NCI-H510A (cell line): Measurements from ENCODE around the gene DENND5B.
"Not testable (repeated sequence)": the region's sequence is repeated elsewhere in the genome, so short reads cannot be mapped to it uniquely, and the experiment has no call there.

ENCODE experiments used
- DNase-seq: peaks from one replicate; lab custom pipeline; 2025; lab: John Stamatoyannopoulos, UW

DENND5B gene

DNA sequence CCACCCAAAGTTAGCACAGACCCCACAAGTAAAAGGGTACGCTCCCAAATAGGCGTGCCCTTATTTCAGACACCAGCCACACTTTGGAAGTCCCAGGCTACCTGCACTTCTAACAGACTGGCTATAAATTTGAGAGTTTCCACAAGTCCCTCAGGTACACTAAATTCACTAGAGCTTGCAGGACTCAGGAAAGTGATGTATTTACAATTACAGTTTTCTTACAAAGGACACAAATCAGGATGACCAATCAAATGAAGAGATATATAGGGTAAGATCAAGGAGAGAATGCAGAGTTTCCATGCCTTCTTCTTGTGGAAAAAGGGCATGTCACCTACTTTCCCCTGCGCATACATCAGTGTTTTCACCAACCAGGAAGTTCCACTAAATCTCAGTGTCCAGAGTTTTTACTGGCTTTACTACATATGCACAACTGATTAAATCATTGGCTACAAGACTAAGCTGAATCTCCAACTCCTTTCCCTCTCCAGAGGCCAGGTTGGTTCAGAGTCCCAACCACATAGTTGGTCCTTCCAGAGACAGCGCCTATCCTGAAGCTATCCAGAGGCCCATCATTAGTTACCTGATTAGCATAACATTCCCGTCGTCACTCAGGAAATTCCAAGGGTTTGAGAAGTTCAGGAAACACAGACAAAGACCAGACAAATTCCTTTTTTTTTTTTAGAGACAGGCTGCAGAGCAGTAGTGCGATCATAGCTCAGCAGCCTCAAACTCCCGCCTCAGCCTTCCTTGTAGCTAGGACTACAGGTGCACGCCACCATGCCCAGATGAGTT, 84.2 kb downstream of the DENND5B start:
- no peak for DNase-seq

DNA sequence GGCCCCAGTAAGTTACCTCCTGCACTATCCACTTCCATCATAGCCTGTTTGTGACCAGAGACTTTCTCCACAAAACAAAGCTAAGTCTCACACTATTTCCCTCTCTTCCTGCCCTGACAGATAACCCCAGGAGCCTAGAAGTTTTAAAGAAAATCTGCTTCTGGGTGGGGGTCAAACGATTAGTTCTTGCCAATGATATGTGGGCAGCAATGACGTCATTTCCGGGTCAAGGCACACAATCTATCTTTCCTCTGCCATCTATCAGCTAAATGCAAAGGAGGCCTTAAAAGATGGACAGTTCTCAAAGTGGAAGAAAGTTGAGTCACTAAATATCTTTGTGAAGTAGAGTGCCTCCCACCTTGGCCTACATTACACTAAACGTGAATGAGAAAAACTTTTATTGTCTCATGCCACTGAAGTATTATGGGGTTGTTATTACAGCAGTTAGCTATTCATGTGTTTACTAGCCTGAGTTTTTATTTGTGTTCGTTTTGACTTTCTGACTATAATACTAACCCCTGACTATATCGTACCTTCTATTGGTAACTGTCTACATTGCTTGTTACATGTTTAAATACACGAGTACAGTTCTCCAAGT, 86.2 kb downstream of the DENND5B start:
- no peak for DNase-seq

DNA sequence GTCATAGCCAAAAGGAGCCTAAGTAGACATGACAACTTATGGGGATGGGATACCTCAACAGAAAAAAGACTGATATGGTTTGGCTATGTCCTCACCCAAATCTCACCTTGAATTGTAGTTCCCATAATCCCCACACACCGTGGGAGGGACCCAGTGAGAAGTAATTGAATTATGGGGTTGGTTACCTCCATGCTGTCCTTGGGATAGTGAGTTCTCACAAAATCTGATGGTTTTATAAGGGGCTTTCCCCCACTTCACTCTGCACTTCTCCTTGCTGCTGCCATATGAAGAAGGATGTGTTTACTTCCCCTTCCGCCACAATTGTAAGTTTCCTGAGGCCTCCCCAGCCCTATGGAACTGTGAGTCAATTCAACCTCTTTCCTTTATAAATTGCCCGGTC, 89.9 kb downstream of the DENND5B start:
- DNase-seq = not testable (repeated sequence)

DNA sequence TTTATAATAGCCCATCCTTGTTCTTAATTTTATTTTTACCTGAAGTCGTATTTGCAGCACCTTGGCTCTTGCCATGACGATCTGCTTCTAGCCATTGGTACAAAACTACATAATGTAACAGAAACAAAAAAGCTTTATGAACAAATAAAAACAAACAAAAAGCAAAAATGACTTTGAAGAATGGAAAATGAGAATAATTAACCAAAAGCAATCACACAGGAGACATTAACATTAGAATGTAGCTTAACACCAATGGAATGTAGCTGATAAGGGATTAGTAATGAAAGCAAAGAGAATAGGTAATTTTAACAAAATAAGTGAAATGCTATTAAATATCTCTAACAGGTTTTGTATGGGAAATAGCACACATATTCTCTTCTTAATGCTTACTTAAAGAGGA, 91.4 kb downstream of the DENND5B start:
- DNase-seq = no peak

DNA sequence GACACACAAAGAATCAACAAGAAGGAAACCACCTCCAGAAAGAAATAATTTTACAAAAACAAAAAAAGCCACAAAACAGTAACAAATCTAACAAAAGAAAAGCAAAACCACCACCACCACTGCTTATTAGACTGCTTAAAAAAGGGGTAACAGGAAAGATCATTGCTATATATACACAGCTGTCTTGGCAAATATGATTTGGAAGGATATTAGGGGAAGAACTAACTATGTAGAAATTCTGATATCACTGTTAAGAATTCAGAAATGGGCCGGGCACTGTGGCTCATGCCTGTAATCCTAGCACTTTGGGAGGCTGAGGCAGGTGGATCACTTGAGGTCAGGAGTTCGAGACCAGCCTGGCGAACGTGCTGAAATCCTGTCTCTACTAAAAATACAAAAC, 92.5 kb downstream of the DENND5B start:
- no peak for DNase-seq

DNA sequence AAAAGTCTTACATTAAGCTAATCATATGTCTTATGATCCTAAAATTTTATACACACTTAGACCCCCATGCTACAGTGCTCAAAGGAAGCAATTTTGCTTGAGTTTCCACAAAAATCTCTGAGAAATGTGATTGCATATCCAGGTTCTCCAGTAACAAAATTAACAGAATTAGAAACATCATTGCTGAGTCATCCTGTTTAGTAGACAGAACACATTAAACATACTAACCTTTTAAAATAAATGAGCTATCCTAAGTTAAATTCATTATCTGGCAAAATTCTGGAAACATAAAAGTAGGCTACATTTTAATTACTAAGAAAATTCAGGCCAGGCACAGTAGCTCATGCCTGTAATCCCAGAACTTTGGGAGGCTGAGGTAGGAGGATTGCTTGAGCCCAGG, 94.7 kb downstream of the DENND5B start:
- no peak for DNase-seq

DNA sequence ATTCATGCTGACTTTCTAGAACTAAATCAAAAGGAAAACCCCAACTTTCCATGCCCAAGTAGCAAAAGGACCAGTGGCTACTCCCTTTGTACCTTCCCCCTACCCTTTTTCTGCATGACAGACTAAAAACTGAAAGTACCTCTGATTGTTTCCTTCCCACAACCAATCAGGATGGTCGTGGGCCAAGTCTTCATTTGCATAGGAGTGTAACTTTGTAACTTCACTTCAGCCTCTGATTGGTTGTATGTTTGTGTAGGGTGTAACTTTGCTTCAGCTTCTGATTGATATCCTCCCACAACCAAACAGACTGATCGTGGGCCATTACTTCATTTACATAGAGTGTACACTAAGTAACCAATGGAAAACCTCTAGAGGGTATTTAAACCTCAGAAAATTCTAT, 96.5 kb downstream of the DENND5B start:
- no peak for DNase-seq

DNA sequence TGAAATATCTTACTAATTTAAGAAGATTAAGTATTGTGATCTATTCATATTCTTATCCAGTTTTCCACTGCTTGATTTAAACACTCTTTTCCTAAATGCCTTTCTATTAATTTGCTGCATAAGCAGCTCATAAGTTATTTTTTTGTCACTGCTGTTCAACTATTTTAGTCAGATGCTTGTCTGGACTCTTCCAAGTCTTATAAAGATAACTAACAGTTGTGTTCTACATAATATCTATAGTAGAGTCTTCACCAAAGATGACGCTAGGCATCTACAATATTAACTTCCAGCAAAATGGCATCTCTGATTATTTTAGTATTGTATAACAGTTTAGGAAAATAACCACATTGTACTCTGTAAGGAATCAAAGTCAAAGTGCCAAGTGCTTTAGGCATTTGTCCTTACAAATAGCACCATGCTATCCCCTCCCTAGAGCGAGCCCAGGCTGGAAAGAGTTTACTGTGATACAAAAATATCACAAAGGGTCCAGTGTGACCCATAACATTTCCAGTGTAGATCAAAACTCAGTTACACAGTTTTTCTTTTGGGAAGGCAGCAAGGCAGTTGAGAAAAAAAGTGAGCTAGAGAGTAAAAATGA, 98.2 kb downstream of the DENND5B start:
- DNase-seq = no peak

DNA sequence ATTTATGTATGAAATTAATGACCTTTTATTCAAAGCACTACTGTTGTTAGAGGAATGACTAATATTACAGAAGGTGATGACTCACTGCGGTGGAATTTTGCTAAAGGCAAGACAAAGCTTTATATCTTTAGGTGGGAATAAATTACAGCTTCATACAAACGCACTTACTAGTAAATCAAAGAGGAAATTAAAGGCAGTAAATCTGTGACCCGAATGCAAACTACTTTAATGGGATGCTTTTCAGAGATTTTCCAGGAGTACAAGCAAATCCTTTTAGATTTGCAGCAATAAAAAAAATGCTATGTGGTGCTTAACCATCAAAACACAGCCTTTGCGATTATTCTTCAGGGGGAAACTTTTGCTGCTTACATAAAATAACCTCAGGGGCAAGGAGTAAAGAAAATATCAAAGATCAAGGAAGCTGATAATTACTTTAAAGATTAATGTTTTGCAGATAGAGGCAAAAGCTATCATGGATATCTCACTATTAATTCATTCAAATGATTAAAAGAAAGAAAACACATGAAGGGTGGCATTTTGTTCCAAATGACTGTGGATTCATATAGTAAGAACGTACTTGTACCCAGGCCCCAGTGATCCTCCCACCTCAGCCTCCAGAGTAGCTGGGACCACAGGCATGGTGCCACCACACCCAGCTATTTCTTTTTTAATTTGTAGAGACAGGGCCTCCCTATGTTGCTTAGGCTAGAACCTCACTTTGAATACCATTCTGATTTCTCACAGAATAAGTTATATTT, 98.9 kb downstream of the DENND5B start:
- no peak for DNase-seq

DNA sequence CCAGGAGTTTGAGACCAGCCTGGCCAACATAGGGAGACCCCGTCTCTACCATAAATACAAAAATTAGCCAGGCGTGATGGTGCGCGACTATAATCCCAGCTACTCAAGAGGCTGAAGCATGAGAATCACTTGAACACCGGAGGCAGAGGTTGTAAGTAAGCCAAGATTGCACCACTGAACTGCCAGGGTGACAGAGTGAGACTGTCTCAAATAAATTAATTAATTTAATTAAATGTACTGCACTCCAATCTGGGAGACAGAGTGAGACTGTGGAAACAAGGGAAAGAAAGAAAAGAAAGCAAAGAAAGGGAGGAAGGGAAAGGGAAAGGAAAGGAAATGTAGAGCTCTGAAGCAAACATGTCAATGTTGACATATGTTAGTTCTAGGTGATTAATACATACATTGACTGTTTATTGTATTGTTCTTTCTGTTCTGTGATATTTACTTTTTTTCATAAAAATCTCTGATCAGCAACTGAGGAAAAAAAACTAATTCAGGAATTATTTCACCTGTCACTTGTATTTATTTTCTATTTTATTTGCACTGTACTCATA, 99.6 kb downstream of the DENND5B start:
- DNase-seq = no peak

DNA sequence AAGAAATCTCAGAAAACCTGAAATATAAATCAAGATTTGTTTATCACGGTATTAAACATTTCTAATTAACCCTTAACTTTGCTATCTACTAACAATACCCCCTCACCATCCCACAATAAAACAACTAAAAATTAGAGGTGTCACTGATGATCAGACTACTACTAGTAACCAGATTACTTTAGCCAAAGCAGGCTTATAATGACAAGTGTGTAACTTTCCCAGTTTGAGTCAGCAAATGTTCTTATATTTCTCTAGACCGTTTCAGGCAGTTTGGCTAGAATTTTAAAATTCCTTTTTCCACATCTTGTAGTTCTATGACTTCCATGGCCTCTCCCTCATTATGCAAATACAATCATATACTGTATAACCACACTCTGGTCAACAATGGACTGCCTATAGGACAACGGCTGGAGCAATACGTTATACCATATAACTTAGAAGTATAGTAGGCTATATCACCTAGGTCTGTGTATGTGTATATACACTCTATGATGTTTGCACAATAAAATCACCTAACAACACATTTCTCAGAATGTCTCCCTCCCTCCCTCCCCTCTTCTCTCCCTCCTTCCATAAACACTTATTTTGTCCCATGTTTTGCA, 102.1 kb downstream of the DENND5B start:
- no peak for DNase-seq

DNA sequence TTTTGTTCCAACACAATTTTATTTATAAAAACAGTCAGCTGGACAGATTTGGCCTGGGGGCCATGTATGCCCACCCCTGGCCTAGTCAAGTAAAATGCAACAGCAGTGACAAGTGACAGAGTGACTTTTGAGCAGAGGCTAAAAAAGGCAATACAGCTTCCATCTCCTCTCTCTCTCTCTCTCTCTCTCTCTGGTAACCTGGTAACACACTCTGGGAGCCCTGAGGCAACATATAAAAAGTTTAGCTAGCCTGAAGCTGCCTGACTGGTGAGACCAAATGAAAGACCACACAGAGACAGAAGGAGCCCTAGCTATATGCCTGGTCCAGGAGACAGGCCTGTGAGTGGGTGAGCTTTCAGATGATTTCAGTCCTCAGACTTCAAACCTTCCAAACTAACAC, 105.4 kb downstream of the DENND5B start:
- no peak for DNase-seq

DNA sequence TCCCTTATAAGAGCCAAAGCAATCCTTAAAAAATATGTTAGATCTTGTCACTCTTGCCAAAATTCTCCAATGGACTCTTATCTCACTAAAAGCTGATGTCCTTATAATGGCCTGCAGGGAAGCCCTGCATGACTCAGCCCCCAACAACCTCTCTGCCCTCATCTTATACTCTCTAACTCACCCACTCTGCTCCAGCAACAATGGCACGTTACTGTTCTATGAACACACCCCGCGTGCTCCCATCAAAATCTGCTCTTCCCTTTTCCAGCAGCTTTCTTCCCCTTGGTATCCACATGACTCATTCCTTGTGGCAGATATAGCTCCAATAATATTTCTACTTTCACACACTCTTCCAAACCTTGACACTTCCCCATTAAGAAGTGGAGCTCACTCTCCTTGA, 108.1 kb downstream of the DENND5B start:
- DNase-seq = no peak

DNA sequence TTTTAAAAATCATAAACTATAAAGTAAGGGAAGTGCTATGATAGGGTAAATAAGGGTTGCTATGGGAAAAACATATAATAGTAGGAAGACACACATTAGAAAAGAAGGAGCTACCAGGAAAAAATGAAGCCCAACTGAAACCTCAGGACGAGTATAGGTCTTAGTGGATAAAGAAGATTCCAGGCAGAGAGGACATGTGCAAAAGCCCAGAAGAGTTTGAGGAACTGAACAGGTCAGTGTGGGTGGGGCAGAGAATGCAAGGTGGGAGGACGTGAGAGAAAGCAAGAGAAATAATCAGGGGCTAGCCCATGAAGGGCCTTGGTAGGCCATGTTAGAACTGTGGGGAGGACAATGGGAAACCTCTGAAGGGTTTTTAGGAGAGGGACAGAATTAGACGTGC, 109.5 kb downstream of the DENND5B start:
- DNase-seq = no peak

DNA sequence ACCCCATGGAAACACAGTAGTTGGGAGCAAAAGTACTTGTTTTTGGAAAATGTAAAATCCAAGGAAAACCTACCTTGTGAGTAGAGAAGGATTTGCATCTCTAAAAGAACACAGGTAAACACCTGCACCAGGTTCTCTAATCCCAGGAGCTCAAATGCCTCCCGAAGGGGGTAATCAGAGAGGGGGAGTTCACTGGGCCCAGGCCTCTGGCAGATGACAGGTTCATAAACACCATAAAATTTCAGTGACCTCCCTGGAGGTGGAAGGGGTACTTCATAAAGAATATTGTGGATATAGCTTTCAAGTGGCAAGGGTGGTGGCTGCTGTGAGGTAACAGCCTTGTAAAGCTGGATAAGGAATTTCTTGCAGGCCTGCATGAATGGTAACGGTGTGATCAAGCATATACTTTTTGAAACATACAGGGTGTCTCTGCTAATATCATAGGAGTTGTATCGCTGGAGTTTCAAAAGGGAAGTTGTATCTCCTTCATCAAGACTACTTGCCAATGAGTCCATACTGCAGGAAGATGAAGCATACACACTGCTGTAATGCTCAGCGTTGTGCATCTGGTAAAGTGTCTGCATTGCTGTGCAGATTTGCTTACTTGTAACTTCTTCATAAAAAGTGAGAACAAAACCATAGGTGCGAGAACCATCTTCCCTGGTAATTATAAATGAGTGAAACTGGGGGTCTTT, 111.3 kb downstream of the DENND5B start:
- DNase-seq = no peak

DNA sequence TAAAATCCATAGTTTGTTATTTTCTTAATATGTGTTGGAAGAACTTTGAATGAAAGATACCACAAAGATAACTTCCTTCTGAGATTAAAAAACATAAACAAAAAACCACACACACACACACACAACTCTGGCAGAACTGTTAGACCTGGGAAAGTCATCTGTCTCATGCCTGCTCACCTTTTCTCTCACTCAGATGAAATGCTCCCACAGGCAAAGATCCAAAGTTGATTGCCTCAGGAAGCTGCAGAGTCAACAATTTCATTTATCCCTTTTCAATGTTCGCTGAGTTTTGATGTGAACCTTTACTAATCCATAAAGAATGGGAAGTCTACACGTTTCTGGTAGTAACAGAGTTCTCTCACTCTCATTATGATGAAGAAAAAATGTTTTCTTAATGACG, 112.0 kb downstream of the DENND5B start:
- DNase-seq = no peak

DNA sequence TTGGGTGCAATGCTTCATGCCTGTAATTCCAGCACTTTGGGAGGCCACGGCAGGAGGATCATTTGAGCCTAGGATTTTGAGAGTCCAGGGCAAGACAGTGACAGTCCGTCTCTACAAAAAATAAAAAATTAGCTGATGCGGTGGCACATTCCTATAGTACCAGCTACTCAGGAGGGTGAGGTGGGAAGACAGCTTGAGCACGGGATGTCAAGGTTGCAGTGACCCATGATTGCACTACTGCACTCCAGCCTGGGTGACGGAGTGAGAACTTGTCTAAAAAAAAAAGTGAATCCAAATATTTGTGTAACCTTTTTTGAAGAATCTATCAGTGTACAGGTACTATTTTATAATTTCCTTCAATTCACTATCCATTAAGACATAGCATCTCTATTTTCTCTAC, 112.5 kb downstream of the DENND5B start:
- no peak for DNase-seq

DNA sequence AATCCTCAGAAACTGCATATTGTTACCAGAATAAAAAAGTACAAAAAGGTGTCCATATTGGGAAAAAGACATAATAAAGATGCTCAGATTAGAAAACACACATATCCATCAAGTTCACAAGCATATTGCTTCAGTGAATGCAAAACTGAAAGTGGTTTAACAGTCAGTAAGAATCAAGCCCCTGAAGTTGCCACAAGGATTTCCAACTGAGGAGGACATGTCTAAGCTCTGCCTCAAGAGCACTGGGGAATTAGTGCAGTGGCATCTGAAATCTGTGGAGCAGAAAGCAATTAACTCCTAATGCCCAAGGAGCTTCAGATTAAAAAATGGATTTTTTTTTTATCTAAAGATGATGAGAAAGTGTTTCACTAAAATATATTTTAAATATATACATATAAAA, 113.2 kb downstream of the DENND5B start:
- DNase-seq = no peak

DNA sequence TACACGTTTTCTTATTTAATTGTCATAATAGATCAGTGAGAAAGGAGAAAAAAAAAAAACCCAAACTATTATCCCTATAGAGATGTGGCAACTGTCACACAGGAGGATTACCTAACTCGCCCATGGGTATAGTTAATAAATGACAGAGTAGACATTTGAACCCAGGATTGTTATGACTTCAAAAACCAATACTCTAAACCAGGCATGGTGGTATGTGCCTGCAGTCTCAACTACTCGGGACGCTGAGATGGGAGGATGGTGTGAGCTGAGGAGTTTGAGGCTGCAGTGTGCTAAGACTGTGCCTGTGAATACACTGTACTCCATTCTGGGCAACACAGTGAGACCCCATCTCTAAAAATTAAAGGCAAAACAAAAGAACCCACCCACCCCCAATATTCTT, 114.5 kb downstream of the DENND5B start:
- DNase-seq = no peak

DNA sequence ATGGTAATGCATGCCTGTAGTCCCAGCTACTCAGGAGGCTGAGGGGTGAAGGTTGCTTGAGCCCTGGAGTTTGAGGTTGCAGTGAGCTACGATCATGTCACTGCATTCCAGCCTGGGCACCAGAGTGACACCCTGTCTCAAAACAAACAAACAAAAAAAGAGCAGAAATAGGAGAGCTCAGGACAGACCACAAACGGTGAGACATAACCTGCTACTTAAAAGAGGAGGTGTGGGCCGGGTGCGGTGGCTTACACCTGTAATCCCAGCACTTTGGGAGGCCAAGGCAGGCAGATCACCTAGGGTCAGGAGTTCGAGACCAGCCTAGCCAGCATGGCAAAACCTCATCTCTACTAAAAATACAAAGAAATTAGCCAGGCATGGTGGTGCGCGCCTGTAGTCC, 115.3 kb downstream of the DENND5B start:
- DNase-seq = not testable (repeated sequence)

DNA sequence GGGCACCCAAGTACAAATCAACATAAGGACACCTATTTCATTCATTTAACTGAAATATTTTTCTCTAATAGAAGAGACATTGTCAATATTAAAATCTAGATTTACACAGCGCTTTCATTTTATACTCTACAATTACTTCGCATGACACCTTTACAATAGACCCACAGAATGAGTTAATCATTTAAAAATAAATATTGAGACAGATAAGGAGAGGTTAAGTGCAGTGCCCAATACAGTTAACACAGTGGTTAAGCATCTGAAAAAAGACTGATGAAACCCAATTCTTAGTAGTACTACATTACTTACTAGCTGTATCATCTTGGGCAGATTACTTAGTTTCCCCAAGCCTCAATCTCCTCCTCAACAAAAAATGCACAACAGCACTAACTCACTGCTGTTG, 116.2 kb downstream of the DENND5B start:
- no peak for DNase-seq

DNA sequence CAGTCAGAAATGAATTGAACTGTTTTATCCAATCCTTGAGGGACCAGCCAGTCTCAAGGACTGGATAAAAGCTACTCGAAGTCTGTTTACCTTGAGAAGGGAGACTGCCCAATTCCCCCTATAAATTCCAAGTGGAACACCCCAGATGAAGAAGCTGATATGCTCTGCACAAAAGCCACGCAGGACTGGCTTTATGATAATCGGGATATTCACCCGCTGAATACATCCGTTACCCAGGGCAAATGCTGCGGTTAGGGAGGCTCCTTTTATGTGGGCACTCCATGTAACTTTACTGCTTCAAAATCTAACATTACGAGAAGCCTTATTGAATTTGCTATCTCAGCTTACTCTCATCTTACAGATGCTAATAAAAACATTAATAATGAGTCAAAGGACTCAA, 119.1 kb downstream of the DENND5B start:
- DNase-seq = no peak
